OCI-LY1 (cell line): ENCODE measurements around the gene AGR3.
A peak's percentile ranks its signal among the peaks of the same experiment; 100 is the strongest.

Experiments
- H2AFZ ChIP-seq: fragments of 200-600 bp; sonication (generic), shearing (Covaris generic); 2 replicates; pipeline ENCODE4 v1.6.0; 2014; ENCODE audit warnings: antibody characterized with exemption, mild to moderate bottlenecking, low read length
- H3F3A ChIP-seq: fragments of 200-600 bp; sonication (generic), shearing (Covaris generic); 2 replicates; pipeline ENCODE4 v1.6.0; 2014; ENCODE audit warnings: mild to moderate bottlenecking, antibody characterized with exemption, low read length, moderate library complexity; ENCODE audit not compliant: insufficient read depth
- H3K27ac ChIP-seq: fragments of 200-600 bp; sonication (generic); 2 replicates; pipeline ENCODE4 v1.5.1; 2014; ENCODE audit warnings: low read length, mixed run types, mild to moderate bottlenecking, low read depth; ENCODE audit not compliant: poor library complexity, severe bottlenecking
- H3K27me3 ChIP-seq: fragments of 200-600 bp; sonication (generic); 2 replicates; pipeline ENCODE4 v1.6.0; 2014; ENCODE audit warnings: antibody characterized with exemption, mild to moderate bottlenecking, low read length, moderate library complexity; ENCODE audit not compliant: insufficient read depth
- H3K36me3 ChIP-seq: fragments of 200-600 bp; sonication (generic); 2 replicates; pipeline ENCODE4 v1.6.1; 2014; ENCODE audit warnings: mild to moderate bottlenecking, antibody characterized with exemption, low read length, moderate library complexity, mixed read lengths; ENCODE audit not compliant: insufficient read depth
- H3K4me1 ChIP-seq: fragments of 200-600 bp; sonication (generic); 2 replicates; pipeline ENCODE4 v1.5.1; 2014; ENCODE audit warnings: mild to moderate bottlenecking, low read length, moderate library complexity; ENCODE audit not compliant: insufficient read depth, severe bottlenecking
- H3K4me2 ChIP-seq: fragments of 200-600 bp; sonication (generic), shearing (Covaris generic); 2 replicates; pipeline ENCODE4 v1.6.1; 2014; ENCODE audit warnings: low read length
- H3K4me3 ChIP-seq: fragments of 200-600 bp; sonication (generic); 2 replicates; pipeline ENCODE4 v1.5.1; 2014; ENCODE audit warnings: low read length, low read depth, mild to moderate bottlenecking, mixed read lengths; ENCODE audit not compliant: poor library complexity, severe bottlenecking
- H3K79me2 ChIP-seq: fragments of 200-600 bp; shearing (Covaris generic); 2 replicates; pipeline ENCODE4 v1.6.1; 2016; ENCODE audit warnings: mixed run types, low read length, mixed read lengths; ENCODE audit not compliant: insufficient read depth
- H3K9ac ChIP-seq: fragments of 200-600 bp; sonication (generic), shearing (Covaris generic); 2 replicates; pipeline ENCODE4 v1.6.1; 2014; ENCODE audit warnings: mild to moderate bottlenecking, low read length, mixed read lengths
- H3K9me2 ChIP-seq: fragments of 200-600 bp; sonication (generic), shearing (Covaris generic); 2 replicates; pipeline ENCODE4 v1.6.1; 2014; ENCODE audit warnings: low read depth, mild to moderate bottlenecking, low read length, mixed read lengths
- H3K9me3 ChIP-seq: fragments of 200-600 bp; shearing (Covaris generic); 2 replicates; pipeline ENCODE4 v1.6.1; 2014; ENCODE audit warnings: low read length, mixed read lengths
- H4K20me1 ChIP-seq: fragments of 200-600 bp; sonication (generic), shearing (Covaris generic); 2 replicates; pipeline ENCODE4 v1.6.0; 2016; ENCODE audit warnings: mild to moderate bottlenecking, low read length; ENCODE audit not compliant: insufficient read depth
- CTCF ChIP-seq: fragments of 200-600 bp; sonication (generic), shearing (Covaris generic); IDR thresholded peaks from 2 replicates; pipeline ENCODE4 v1.5.1; 2017; ENCODE audit warnings: mild to moderate bottlenecking, antibody characterized with exemption, low read length, moderate library complexity, mixed read lengths
- EZH2 ChIP-seq: fragments of 200-600 bp; sonication (generic), shearing (Covaris generic); IDR thresholded peaks from 2 replicates; pipeline ENCODE4 v1.8.0; 2017; ENCODE audit warnings: borderline replicate concordance, mixed run types, mild to moderate bottlenecking, antibody characterized with exemption, low read length, moderate library complexity, mixed read lengths

Gene AGR3

GRCh38 chr7:16838386-16838785 is 43.4 kb downstream of the AGR3 start:
- Histone ChIP-seq H3K4me2 (peak overlapping the region; percentile 23; the same call in 1 of the 2 replicates), H4K20me1 (no peaks in the 10 kb centered on the region), H3K36me3 (no peaks in the 10 kb centered on the region), H3K9ac (no peak overlapping the region; the same call in 1 of the 2 replicates), H3K4me3 (no peak overlapping the region), H3K9me3 (no peaks in the 10 kb centered on the region), H3K27me3 (no peaks in the 10 kb centered on the region), H3K4me1 (peaks cover 60% of the 10 kb centered on the region), H3K79me2 (no peaks in the 10 kb centered on the region), H3K27ac (peak overlapping the region; percentile 84), H3F3A (no peaks in the 10 kb centered on the region), H3K9me2 (no peaks in the 10 kb centered on the region), H2AFZ (no peak overlapping the region)
- no peak for TF ChIP-seq EZH2

DNA sequence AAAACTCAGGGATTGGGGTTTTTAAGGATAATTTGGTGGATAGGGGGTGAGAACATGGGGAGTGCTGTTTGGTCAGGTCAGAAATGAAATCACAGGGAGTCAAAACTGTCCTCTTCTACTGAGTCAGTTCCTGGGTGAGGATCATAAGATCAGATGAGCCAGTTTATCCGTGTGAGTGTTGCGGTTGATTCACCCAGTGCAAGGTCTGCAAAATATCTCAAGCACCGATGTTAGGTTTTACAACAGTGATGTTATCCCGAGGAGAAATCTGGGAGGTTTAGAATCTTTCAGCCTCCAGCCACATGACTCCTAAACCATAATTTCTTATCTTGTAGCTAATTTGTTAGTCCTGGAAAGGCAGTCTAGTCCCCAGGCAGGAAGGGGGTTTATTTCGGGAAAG is 45.3 kb downstream of the AGR3 start:
- H3K4me2 ChIP-seq, result no peak overlapping the region
- no peaks in the 10 kb centered on the region for H3K36me3 ChIP-seq
- TF ChIP-seq CTCF, result no peak
- no peak for TF ChIP-seq EZH2
- H3K27ac ChIP-seq, result no peak overlapping the region
- no peak overlapping the region for H3K4me3 ChIP-seq
- no peak overlapping the region for H2AFZ ChIP-seq
- no peaks in the 10 kb centered on the region for H3K9me2 ChIP-seq
- H3K4me1 ChIP-seq, result peaks cover 60% of the 10 kb centered on the region
- H3K79me2 ChIP-seq, result no peaks in the 10 kb centered on the region
- H3K9me3 ChIP-seq, result no peaks in the 10 kb centered on the region
- H3K9ac ChIP-seq, result no peak overlapping the region
- H3K27me3 ChIP-seq, result no peaks in the 10 kb centered on the region
- H4K20me1 ChIP-seq, result no peaks in the 10 kb centered on the region
- no peaks in the 10 kb centered on the region for H3F3A ChIP-seq

DNA sequence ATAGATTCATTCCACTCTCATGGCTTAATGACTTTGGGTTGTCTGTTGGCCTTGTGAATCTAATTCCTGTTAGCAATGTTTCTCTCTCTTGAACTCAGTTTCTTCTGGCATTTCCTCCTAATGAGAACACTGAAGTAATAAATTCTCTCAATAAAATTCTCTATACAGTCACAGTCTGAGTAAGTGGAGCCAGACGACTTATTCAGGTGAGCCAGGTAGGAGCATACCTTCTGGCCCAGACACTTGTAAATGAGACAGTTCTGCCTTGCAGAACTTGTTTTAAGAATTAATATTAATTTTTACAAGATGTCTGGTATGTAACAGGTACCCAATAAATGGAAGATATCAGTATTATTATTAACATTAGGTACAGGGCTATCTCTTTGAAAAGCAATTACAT is 48.4 kb downstream of the AGR3 start:
- no peak overlapping the region for H3K27ac ChIP-seq
- H3K36me3 ChIP-seq, result no peaks in the 10 kb centered on the region
- H3K9me2 ChIP-seq, result no peaks in the 10 kb centered on the region
- H3K9ac ChIP-seq, result no peak overlapping the region
- H2AFZ ChIP-seq, result no peak overlapping the region
- no peaks in the 10 kb centered on the region for H4K20me1 ChIP-seq
- peaks cover 29% of the 10 kb centered on the region for H3K4me1 ChIP-seq
- H3F3A ChIP-seq, result no peaks in the 10 kb centered on the region
- no peak overlapping the region for H3K4me2 ChIP-seq
- H3K4me3 ChIP-seq, result no peak overlapping the region
- H3K79me2 ChIP-seq, result no peaks in the 10 kb centered on the region
- H3K27me3 ChIP-seq, result no peaks in the 10 kb centered on the region
- TF ChIP-seq CTCF, result no peak
- TF ChIP-seq EZH2, result no peak
- no peaks in the 10 kb centered on the region for H3K9me3 ChIP-seq

GRCh38 chr7:16826060-16826459 is 55.7 kb downstream of the AGR3 start:
- Histone ChIP-seq H3F3A (no peaks in the 10 kb centered on the region), H2AFZ (no peak overlapping the region), H3K9me3 (no peaks in the 10 kb centered on the region), H3K9ac (no peak overlapping the region), H3K4me3 (no peak overlapping the region), H4K20me1 (no peaks in the 10 kb centered on the region), H3K36me3 (no peaks in the 10 kb centered on the region), H3K27ac (no peak overlapping the region), H3K4me1 (no peaks in the 10 kb centered on the region), H3K79me2 (no peaks in the 10 kb centered on the region), H3K4me2 (no peak overlapping the region), H3K9me2 (no peaks in the 10 kb centered on the region), H3K27me3 (no peaks in the 10 kb centered on the region)
- no peak for TF ChIP-seq EZH2
